ENCODE results near the gene TRIM2.

- no peak for TF ChIP-seq POLR2AphosphoS5 (IDR thresholded peaks at IDR 0.05; ENCODE audit: insufficient read depth in 1 of 2, low read depth in 1 of 2)
- no peak for TF ChIP-seq CTCF (IDR thresholded peaks at IDR 0.05)
- TF ChIP-seq POLR2A (IDR thresholded peaks at IDR 0.05): no peak
Observed at GRCh38 chr4:153156263-153156662, 48.0 kb upstream of the TRIM2 start.

Data from vagina (tissue), 2 donors.